NB4 (cell line): Measurements from ENCODE around the gene U2AF2.

ENCODE experiments used
- MYC ChIP-seq: IDR thresholded peaks from 2 replicates; pipeline ENCODE4 v1.6.1; 2011; ENCODE audit warnings: low read depth, low read length
- POLR2A ChIP-seq: IDR thresholded peaks from 2 replicates; pipeline ENCODE4 v1.6.1; 2011; ENCODE audit warnings: mild to moderate bottlenecking; ENCODE audit not compliant: insufficient read length; ENCODE audit errors: extremely low read depth
- TF ChIP-seq, protein P1 (sequence below): IDR thresholded peaks from one replicate; pipeline ENCODE4 v1.5.1; 2012; ENCODE audit warnings: low read depth, low read length
- TF ChIP-seq, protein P2 (sequence below): IDR thresholded peaks from 2 replicates; pipeline ENCODE4 v1.6.1; 2011; ENCODE audit warnings: low read depth, low read length

DNA sequence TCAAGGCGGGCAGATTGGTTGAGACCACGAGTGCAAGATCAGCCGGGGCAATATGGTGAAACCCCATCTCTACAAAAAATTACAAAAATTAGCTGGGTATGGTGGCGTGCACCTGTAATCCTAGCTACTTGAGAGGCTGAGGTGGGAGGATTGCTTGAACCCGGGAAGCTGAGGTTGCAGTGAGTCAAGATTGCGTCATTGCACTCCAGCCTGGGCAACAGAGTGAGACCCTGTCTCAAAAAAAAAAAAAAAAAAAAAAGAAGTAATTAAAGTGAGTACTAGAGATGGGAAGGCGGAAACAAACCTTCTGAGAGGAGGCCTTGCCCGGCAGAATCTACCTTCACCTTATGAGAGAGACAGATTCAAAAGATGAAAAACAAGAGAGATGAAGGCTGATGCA is 68.7 kb downstream of the U2AF2 start:
- TF ChIP-seq POLR2A, result no peak
- TF ChIP-seq, protein P1, sequence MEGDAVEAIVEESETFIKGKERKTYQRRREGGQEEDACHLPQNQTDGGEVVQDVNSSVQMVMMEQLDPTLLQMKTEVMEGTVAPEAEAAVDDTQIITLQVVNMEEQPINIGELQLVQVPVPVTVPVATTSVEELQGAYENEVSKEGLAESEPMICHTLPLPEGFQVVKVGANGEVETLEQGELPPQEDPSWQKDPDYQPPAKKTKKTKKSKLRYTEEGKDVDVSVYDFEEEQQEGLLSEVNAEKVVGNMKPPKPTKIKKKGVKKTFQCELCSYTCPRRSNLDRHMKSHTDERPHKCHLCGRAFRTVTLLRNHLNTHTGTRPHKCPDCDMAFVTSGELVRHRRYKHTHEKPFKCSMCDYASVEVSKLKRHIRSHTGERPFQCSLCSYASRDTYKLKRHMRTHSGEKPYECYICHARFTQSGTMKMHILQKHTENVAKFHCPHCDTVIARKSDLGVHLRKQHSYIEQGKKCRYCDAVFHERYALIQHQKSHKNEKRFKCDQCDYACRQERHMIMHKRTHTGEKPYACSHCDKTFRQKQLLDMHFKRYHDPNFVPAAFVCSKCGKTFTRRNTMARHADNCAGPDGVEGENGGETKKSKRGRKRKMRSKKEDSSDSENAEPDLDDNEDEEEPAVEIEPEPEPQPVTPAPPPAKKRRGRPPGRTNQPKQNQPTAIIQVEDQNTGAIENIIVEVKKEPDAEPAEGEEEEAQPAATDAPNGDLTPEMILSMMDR, result no peak
- no peak for TF ChIP-seq MYC
- TF ChIP-seq, protein P2, sequence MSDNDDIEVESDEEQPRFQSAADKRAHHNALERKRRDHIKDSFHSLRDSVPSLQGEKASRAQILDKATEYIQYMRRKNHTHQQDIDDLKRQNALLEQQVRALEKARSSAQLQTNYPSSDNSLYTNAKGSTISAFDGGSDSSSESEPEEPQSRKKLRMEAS, result no peak
